ENCODE results near the gene DTWD2.

DNA sequence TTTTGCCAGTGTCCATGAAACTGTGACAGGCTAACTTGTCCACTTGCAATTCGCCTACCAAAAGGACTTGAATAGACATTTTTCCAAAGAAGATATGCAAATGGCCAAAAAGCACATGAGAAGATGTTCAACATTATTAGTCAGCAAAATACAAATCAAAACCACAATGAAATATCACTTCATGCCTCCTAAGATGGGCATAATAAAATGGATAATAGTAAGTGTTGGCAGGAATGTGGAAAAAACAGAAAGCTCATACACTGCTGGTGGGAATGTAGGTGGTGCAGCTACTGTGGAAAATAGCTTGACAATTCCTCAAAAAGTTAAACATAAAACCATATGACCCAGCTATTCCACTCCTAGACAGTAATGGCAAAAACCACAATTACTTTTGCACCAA, 7.9 kb downstream of the DTWD2 start:
- TF ChIP-seq CTCF (IDR thresholded peaks at IDR 0.05) (no peak), POLR2A (IDR thresholded peaks at IDR 0.05) (no peak)

Measured in testis (tissue), 2 donors.